KOPT-K1 (cell line): Measurements from ENCODE around the gene PIP4K2C.

Source experiments
- H3K27ac ChIP-seq: fragments of 200-600 bp; sonication (generic); 2 replicates; pipeline ENCODE4 v1.5.1; 2016; ENCODE audit warnings: antibody characterized with exemption, mild to moderate bottlenecking, low read depth, low read length; ENCODE audit not compliant: poor library complexity, severe bottlenecking
- H3K36me3 ChIP-seq: fragments of 200-600 bp; sonication (generic); 2 replicates; pipeline ENCODE4 v1.5.1; 2017; ENCODE audit warnings: antibody characterized with exemption, mild to moderate bottlenecking, low read length, moderate library complexity; ENCODE audit not compliant: insufficient read depth
- H3K9me3 ChIP-seq: fragments of 200-600 bp; sonication (generic); 2 replicates; pipeline ENCODE4 v1.5.1; 2017; ENCODE audit warnings: antibody characterized with exemption, low read length, mild to moderate bottlenecking; ENCODE audit not compliant: insufficient read depth, poor library complexity, severe bottlenecking

Gene PIP4K2C

GRCh38 chr12:57575771-57576612 lies 15.0 kb upstream of the PIP4K2C start:
- no peaks in the 10 kb centered on the region for H3K9me3 ChIP-seq
- no peaks in the 10 kb centered on the region for H3K36me3 ChIP-seq
- H3K27ac ChIP-seq: no peak overlapping the region

GRCh38 chr12:57576613-57577160 lies 14.3 kb upstream of the PIP4K2C start:
- H3K36me3 ChIP-seq: no peaks in the 10 kb centered on the region
- no peak overlapping the region for H3K27ac ChIP-seq
- H3K9me3 ChIP-seq: no peaks in the 10 kb centered on the region

- no peak overlapping the region for H3K27ac ChIP-seq
- H3K36me3 ChIP-seq: no peaks in the 10 kb centered on the region
- H3K9me3 ChIP-seq: no peaks in the 10 kb centered on the region
These were observed 12.8 kb upstream of the PIP4K2C start for GRCh38 chr12:57577981-57578758.

GRCh38 chr12:57579011-57579410 lies 12.0 kb upstream of the PIP4K2C start:
- Histone ChIP-seq H3K36me3 (no peaks in the 10 kb centered on the region), H3K9me3 (no peaks in the 10 kb centered on the region), H3K27ac (no peak overlapping the region)

GRCh38 chr12:57579677-57580465 lies 11.1 kb upstream of the PIP4K2C start:
- Histone ChIP-seq H3K27ac (no peak overlapping the region), H3K36me3 (no peaks in the 10 kb centered on the region), H3K9me3 (no peaks in the 10 kb centered on the region)

GRCh38 chr12:57580466-57580795 lies 10.6 kb upstream of the PIP4K2C start:
- no peaks in the 10 kb centered on the region for H3K36me3 ChIP-seq
- H3K9me3 ChIP-seq: no peaks in the 10 kb centered on the region
- H3K27ac ChIP-seq: no peak overlapping the region

- Histone ChIP-seq H3K9me3 (no peaks in the 10 kb centered on the region), H3K27ac (no peak overlapping the region), H3K36me3 (no peaks in the 10 kb centered on the region)
These were observed 9.2 kb upstream of the PIP4K2C start for GRCh38 chr12:57581802-57582201.

- Histone ChIP-seq H3K9me3 (no peaks in the 10 kb centered on the region), H3K27ac (no peak overlapping the region), H3K36me3 (no peaks in the 10 kb centered on the region)
These were observed 8.6 kb upstream of the PIP4K2C start for GRCh38 chr12:57582440-57582839.

GRCh38 chr12:57583008-57583831 lies 7.8 kb upstream of the PIP4K2C start:
- H3K27ac ChIP-seq: no peak overlapping the region
- no peaks in the 10 kb centered on the region for H3K36me3 ChIP-seq
- H3K9me3 ChIP-seq: no peaks in the 10 kb centered on the region

- Histone ChIP-seq H3K9me3 (no peaks in the 10 kb centered on the region), H3K36me3 (no peaks in the 10 kb centered on the region), H3K27ac (no peak overlapping the region)
These were observed 6.9 kb upstream of the PIP4K2C start for GRCh38 chr12:57584050-57584449.

GRCh38 chr12:57584690-57585089 lies 6.3 kb upstream of the PIP4K2C start:
- no peaks in the 10 kb centered on the region for H3K36me3 ChIP-seq
- no peaks in the 10 kb centered on the region for H3K9me3 ChIP-seq
- no peak overlapping the region for H3K27ac ChIP-seq

GRCh38 chr12:57585156-57585555 lies 5.8 kb upstream of the PIP4K2C start:
- H3K27ac ChIP-seq: no peak overlapping the region
- no peaks in the 10 kb centered on the region for H3K36me3 ChIP-seq
- H3K9me3 ChIP-seq: no peaks in the 10 kb centered on the region

GRCh38 chr12:57586128-57586527 lies 4.9 kb upstream of the PIP4K2C start:
- no peaks in the 10 kb centered on the region for H3K9me3 ChIP-seq
- no peak overlapping the region for H3K27ac ChIP-seq
- no peaks in the 10 kb centered on the region for H3K36me3 ChIP-seq

GRCh38 chr12:57586832-57587429 lies 4.1 kb upstream of the PIP4K2C start:
- no peaks in the 10 kb centered on the region for H3K9me3 ChIP-seq
- H3K36me3 ChIP-seq: no peaks in the 10 kb centered on the region
- H3K27ac ChIP-seq: no peak overlapping the region
